Bronchial epithelial cell (primary cell): ENCODE data around the gene SPATA13. TPM values are rescaled to one million over a fixed set of nuclear protein-coding genes. Genes with fewer than 3 reads are reported as not detected.

Experiments used
- DNase-seq: peaks from one replicate; pipeline ENCODE4 v3.0.0-alpha.2; 2010; ENCODE audit warnings: low read depth
- FAIRE-seq: peaks from 2 replicates; lab custom pipeline; 2011; peaks lifted over from hg19 to GRCh38; lab: Jason Lieb, UNC
- H3K27me3 ChIP-seq: 2 replicates; pipeline ENCODE4 v1.5.1; 2011; ENCODE audit warnings: low read length; ENCODE audit not compliant: control insufficient read depth, insufficient read depth
- H3K36me3 ChIP-seq: 2 replicates; pipeline ENCODE4 v1.5.1; 2011; ENCODE audit warnings: low read length; ENCODE audit not compliant: control insufficient read depth, insufficient read depth
- H3K4me3 ChIP-seq: 2 replicates; pipeline ENCODE4 v1.5.1; 2011; ENCODE audit warnings: mild to moderate bottlenecking, low read depth, low read length, control low read depth
- CTCF ChIP-seq: IDR thresholded peaks from 2 replicates; pipeline ENCODE4 v1.5.1; 2011; ENCODE audit warnings: mild to moderate bottlenecking, moderate library complexity, low read length, control low read depth, inconsistent platforms; ENCODE audit not compliant: insufficient read depth, severe bottlenecking
- total RNA-seq: library from RNA; depleted of rRNA; stranded (reverse); fragments of >200 nt; gene quantifications from 2 replicates; pipeline ENCODE4 v1.2.1, GENCODE V29; 2014

Gene SPATA13
- total RNA-seq, 1 donor from 2014 or later, result 2.1 TPM

- no peak for DNase-seq
- no peak for FAIRE-seq
- no peaks in the 10 kb centered on the region for H3K36me3 ChIP-seq
- H3K4me3 ChIP-seq, result no peak overlapping the region
- no peak for TF ChIP-seq CTCF
- H3K27me3 ChIP-seq, result no peaks in the 10 kb centered on the region
Measured at GRCh38 chr13:24286624-24287023, 126.1 kb downstream of the SPATA13 start.

DNA sequence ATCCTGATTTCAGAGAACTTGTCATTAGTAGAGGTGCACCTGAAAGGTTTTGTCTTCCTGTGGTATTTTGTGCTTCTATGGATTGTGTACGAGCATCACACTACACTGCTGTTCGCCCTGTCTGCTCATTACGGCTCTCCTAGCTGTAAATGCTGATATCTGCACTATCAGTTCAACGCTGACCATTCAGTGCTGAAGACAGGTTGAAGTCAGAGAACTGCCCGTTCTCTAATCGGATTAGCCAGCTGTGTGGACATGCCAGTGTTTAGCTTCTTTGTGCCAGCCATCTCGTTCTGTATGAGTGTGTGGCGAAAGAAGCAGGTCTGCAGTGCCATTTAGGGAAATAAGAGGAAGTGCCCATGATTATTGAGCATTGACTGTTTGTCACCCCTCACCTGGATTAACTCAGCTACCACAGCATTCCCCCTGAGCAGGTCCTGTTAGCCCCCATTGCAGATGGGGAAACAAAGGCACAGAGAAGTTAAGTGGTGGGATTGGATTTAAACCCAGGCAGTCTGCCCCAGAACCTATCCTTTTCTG lies 127.3 kb downstream of the SPATA13 start:
- Histone ChIP-seq H3K4me3 (no peak overlapping the region), H3K36me3 (no peaks in the 10 kb centered on the region), H3K27me3 (no peaks in the 10 kb centered on the region)
- FAIRE-seq (no peak), DNase-seq (no peak)
- no peak for TF ChIP-seq CTCF

DNA sequence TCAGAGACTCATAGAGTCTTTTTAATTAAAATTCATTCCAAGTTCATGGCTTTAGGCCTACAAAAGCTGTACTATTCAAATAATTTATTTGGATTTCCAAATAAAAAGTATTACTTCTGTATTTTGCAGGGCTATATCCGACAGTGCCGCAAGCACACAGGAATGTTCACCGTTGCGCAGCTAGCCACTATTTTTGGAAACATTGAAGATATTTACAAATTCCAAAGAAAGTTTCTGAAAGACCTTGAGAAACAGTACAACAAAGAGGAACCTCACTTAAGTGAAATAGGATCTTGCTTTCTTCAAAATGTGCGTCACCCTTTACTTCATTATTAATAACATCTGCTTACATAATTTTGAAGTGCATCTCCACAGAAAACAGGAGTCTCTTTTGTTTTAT lies 128.3 kb downstream of the SPATA13 start:
- Histone ChIP-seq H3K4me3 (no peak overlapping the region), H3K27me3 (no peaks in the 10 kb centered on the region), H3K36me3 (no peaks in the 10 kb centered on the region)
- FAIRE-seq (no peak), DNase-seq (no peak)
- no peak for TF ChIP-seq CTCF

DNA sequence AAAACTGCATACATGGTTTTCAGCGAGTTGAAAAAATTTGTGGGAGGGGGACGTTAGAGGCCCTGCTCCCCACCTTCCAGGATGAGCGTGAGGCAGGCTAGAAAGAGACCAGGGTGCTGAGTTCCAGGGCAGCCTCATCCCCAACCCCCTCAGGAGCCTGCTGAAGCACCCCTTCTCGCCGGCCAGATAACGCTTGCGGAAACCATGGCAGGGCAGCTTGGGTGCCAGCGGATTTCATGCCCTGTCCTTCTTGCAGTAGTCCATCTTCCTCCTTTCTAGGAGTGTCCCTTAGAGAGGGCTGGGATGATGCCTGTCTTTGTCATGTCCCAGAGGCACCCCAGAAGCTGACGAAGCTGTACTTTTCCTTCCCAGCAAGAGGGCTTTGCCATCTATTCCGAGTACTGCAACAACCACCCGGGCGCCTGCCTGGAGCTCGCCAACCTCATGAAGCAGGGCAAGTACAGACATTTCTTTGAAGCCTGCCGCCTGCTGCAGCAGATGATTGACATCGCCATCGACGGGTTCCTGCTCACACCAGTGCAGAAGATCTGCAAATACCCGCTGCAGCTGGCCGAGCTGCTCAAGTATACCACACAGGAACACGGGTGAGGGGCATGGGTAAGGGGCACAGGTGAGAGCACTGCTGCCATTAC lies 129.9 kb downstream of the SPATA13 start:
- no peaks in the 10 kb centered on the region for H3K36me3 ChIP-seq
- no peaks in the 10 kb centered on the region for H3K27me3 ChIP-seq
- H3K4me3 ChIP-seq, result no peak overlapping the region
- no peak for FAIRE-seq
- no peak for DNase-seq
- TF ChIP-seq CTCF, result no peak

DNA sequence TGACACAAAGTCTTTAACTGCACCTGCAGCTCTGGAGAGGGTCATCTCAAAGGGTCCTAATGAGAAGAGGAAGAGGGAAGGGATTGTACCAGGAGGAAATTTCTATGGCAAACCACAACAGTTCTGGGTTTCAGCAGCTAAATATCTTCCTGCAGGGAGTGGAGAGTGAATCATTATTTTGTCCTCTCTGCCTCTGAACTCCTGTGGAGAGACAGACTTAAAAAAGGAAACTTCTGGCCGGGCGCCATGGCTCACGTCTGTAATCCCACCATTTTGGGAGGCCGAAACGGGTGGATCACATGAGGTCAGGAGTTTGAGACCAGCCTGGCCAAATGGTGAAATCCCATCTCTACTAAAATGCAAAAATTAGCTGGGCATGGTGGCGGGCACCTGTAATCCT lies 132.0 kb downstream of the SPATA13 start:
- Histone ChIP-seq H3K27me3 (no peaks in the 10 kb centered on the region), H3K36me3 (no peaks in the 10 kb centered on the region), H3K4me3 (no peak overlapping the region)
- no peak for TF ChIP-seq CTCF
- no peak for FAIRE-seq
- DNase-seq, result no peak

GRCh38 chr13:24293746-24294145 lies 133.2 kb downstream of the SPATA13 start:
- FAIRE-seq (no peak), DNase-seq (no peak)
- Histone ChIP-seq H3K27me3 (no peaks in the 10 kb centered on the region), H3K4me3 (no peak overlapping the region), H3K36me3 (peaks cover 1% of the 10 kb centered on the region)
- no peak for TF ChIP-seq CTCF
